Memory B cell (primary cell): ENCODE results near the gene KCNMA1.

Source experiments
- ATAC-seq: fragments of 150-1000 bp; cut with Tn5 transposase; 2 replicates; pipeline ENCODE4 v1.10.0; 2021; ENCODE audit warnings: low read depth, mild to moderate bottlenecking, moderate library complexity
- DNase-seq, 2 donors: peaks; one replicate each; pipeline ENCODE4 v3.0.0; 2022; ENCODE audit warnings: low spot score in 2 of 2
- H3K27ac Mint-ChIP-seq: one replicate; pipeline ENCODE4 v1.8.0; 2022; ENCODE audit warnings: mild to moderate bottlenecking, moderate library complexity, mixed read lengths
- H3K27me3 Mint-ChIP-seq: one replicate; pipeline ENCODE4 v1.8.0; 2022; ENCODE audit warnings: mixed read lengths
- H3K36me3 Mint-ChIP-seq: one replicate; pipeline ENCODE4 v1.8.0; 2022; ENCODE audit warnings: mild to moderate bottlenecking, mixed read lengths
- H3K4me1 Mint-ChIP-seq: one replicate; pipeline ENCODE4 v1.8.0; 2022; ENCODE audit warnings: mixed read lengths
- H3K4me3 Mint-ChIP-seq: one replicate; pipeline ENCODE4 v1.8.0; 2022; ENCODE audit warnings: mild to moderate bottlenecking, moderate library complexity, mixed read lengths
- H3K9me3 Mint-ChIP-seq: one replicate; pipeline ENCODE4 v1.8.0; 2022; ENCODE audit warnings: mixed read lengths

KCNMA1 gene

DNA sequence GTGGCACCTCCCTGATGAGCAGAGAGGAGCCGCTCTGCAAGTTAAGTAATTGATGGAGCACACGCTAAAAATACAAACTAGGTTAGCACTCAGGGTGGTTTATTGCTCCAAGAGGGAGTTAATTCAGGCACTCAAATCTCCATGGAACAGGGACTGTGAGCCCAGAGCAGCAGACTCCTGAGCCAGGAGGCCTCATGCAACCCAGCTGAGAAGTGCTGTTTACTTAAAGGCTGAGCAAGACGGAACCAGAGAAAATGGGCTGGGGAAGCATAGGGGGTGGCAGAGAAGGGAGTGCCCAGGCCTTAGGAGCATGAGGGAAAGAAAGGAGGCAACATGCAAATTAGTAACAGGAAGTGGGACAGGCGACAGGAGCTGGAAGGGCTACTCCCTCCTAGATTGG lies 174.1 kb downstream of the KCNMA1 start:
- Mint-ChIP-seq H3K27ac (no peak overlapping the region), H3K36me3 (no peaks in the 10 kb centered on the region), H3K4me3 (no peak overlapping the region), H3K9me3 (no peaks in the 10 kb centered on the region), H3K27me3 (peaks cover 4% of the 10 kb centered on the region), H3K4me1 (peaks cover 8% of the 10 kb centered on the region)
- no peak for ATAC-seq
- DNase-seq: no peak

DNA sequence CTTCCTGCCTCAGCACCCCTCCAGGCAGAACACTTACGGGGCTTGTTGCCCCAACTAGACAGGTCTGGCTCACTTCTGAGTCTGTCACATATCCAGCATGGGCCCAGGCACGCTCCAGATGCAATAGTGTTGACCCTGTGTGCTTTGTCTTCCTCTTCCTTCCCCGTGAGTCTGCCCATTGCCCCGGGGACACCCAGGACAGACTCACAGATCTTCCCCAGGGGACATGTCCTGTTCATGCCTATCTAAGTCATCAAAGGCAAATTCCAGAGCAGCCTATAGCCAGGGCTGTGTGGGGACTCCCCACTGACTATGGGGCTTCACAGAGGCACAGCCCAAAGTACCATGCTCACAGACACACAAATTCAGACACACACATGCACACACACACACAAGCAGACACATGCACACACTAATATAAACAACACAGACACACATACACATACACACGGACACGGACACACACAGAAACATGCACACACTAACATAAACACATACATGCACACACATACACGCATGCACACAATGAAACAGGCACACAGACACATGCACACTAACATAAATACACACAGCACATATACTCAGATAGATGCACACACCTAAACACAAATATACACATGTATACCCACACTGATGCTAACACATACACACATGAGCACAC lies 175.8 kb downstream of the KCNMA1 start:
- Mint-ChIP-seq H3K9me3 (no peaks in the 10 kb centered on the region), H3K4me1 (peaks cover 8% of the 10 kb centered on the region)
- ATAC-seq: no peak

DNA sequence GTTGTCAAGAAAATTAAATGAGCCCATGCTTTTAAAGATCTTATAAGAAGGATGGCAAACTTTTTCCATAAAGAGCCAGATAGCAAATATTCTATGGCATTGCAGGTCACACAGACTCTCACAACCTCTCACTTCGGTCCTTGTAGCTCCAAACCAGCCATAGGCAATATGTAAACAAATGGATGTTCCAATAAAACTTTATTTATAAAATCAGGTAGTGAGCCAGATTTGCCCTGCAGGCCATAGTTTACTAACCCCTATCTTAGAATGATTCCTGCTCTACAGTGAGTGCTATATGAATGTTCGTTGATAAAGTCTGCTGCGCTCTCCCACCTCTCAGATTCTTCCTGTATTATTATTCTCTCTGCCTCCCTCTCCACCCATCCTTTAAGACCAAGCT lies 177.7 kb downstream of the KCNMA1 start:
- H3K27me3 Mint-ChIP-seq: peaks cover 7% of the 10 kb centered on the region

More for the DNA sequence above, 175.8 kb downstream of the KCNMA1 start:
- Mint-ChIP-seq H3K27ac (no peak overlapping the region), H3K36me3 (no peaks in the 10 kb centered on the region), H3K27me3 (peaks cover 7% of the 10 kb centered on the region), H3K4me3 (no peak overlapping the region)
- DNase-seq: no peak

DNA sequence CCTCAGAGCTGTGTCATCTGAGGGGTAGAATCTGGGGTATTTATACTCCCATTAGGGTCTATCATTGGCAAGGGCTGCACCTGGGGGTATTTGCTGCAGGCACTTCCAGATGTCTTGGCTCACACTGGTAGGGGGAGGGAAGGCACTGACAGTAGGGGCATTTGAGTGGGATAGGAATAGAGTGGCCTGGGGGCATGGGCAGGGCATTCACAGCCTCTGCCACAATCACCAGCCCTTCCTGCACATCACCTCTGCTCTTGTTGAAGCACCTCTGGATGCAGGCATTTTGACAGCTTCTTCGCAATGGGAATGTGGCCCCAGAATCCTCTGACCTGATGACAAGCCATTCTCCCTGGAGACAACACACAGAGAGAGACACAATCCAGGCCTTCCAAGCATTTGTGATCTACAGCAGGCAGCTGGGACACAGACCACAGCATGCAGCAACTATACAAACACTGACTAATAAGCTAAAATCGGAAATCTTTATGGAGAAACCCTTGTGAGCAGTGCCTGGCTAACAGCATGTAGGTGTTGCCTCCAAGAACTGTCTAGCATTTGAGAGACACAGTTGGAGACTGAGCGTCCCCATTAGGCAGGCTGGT lies 178.5 kb downstream of the KCNMA1 start:
- peaks cover 8% of the 10 kb centered on the region for H3K4me1 Mint-ChIP-seq
- no peak overlapping the region for H3K27ac Mint-ChIP-seq
- no peaks in the 10 kb centered on the region for H3K9me3 Mint-ChIP-seq
- no peak for ATAC-seq
- no peaks in the 10 kb centered on the region for H3K36me3 Mint-ChIP-seq
- H3K4me3 Mint-ChIP-seq: no peak overlapping the region
- H3K27me3 Mint-ChIP-seq: peaks cover 7% of the 10 kb centered on the region
- DNase-seq: no peak

More for the DNA sequence above, 177.7 kb downstream of the KCNMA1 start:
- Mint-ChIP-seq H3K4me3 (no peak overlapping the region), H3K9me3 (no peaks in the 10 kb centered on the region), H3K27ac (no peak overlapping the region), H3K36me3 (no peaks in the 10 kb centered on the region), H3K4me1 (peaks cover 8% of the 10 kb centered on the region)
- DNase-seq: no peak
- no peak for ATAC-seq

DNA sequence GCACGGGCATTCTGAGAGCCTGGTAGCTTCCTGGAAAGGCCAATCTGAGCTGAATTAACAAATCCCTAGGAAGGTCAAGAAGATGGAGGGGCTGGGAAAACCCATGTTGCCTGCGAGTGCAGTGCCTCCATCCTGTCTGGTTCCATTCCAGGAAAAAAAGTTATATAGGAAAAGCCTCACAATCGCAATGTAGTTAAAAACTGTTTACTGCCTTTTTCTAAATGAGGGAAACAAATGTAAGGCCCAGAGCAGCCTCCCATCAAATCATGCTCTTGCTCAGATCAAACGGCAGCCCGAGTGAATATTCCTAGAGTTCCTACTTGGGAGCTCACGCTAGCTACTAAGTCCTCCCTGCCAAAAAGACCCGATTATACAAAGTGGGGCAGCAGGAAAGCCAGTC lies 179.9 kb downstream of the KCNMA1 start:
- no peak for ATAC-seq
- Mint-ChIP-seq H3K27ac (no peak overlapping the region), H3K27me3 (peaks cover 7% of the 10 kb centered on the region), H3K9me3 (no peaks in the 10 kb centered on the region), H3K4me1 (peaks cover 8% of the 10 kb centered on the region), H3K4me3 (no peak overlapping the region), H3K36me3 (no peaks in the 10 kb centered on the region)
- no peak for DNase-seq

DNA sequence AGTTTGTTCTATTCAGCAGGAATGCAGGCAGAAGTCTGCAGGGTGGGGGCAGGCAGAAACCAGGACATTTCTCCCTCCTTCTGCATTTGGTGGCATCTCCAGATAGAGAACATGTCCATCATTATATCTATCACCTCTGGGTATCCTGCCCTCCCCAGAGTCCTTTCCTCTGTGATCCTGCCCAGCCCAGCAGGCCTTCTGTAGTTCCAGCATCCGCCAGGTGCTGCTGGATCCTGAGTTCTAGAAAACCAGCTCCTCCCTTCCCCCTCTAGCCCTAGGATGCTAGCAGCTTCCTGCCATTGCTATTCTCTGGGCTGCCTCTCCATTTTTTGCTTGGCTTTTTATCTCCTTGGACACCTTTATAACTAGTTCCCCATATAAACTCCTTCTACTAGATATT lies 180.3 kb downstream of the KCNMA1 start:
- Mint-ChIP-seq H3K27me3 (peaks cover 7% of the 10 kb centered on the region), H3K36me3 (no peaks in the 10 kb centered on the region), H3K4me3 (no peak overlapping the region), H3K4me1 (peaks cover 8% of the 10 kb centered on the region), H3K9me3 (no peaks in the 10 kb centered on the region), H3K27ac (no peak overlapping the region)
- DNase-seq (no peak), ATAC-seq (no peak)

DNA sequence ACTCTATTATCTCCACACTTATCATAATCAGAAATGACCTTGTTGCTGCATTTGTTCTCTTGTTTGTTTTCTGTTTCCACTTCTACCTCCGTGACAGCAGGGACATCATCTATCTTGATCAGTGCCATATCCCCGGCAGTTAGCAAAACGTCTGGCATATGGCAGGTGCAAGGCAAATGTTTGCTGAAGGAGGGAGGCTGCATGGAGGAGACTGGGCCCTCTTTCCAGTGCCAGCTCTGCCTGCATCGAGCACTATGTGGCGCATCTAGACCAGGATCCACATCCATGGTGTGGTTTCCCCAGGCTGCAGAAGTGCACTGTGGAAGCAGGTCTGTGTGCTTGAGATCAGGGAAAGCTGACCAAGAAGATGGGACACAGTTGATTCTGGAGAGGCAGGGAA lies 181.2 kb downstream of the KCNMA1 start:
- Mint-ChIP-seq H3K9me3 (no peaks in the 10 kb centered on the region), H3K27ac (no peak overlapping the region), H3K27me3 (peaks cover 4% of the 10 kb centered on the region), H3K4me3 (no peak overlapping the region), H3K4me1 (peaks cover 4% of the 10 kb centered on the region), H3K36me3 (no peaks in the 10 kb centered on the region)
- no peak for DNase-seq
- ATAC-seq: no peak

DNA sequence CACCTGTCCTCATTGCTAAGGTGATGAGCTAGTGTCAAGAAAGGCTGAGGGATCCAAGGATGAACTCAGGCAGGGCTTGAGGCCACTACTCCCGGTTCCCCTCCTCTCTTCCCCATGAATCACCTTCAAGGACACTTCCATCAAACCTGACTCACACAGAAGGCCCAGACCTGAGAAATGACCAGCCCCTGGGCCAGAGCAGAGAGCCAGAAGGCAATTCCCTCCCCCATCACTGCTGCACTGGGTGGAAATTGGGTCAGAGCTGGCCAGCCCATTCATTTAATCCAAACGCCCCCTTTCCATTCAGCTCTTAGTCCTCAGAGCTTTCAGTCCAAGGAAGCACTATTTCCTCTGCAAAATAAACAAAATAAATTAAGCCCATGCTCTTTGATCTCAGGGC lies 182.0 kb downstream of the KCNMA1 start:
- ATAC-seq (no peak), DNase-seq (no peak)
- Mint-ChIP-seq H3K27me3 (peaks cover 4% of the 10 kb centered on the region), H3K9me3 (no peaks in the 10 kb centered on the region), H3K36me3 (no peaks in the 10 kb centered on the region), H3K4me3 (no peak overlapping the region), H3K27ac (no peak overlapping the region), H3K4me1 (peaks cover 4% of the 10 kb centered on the region)

DNA sequence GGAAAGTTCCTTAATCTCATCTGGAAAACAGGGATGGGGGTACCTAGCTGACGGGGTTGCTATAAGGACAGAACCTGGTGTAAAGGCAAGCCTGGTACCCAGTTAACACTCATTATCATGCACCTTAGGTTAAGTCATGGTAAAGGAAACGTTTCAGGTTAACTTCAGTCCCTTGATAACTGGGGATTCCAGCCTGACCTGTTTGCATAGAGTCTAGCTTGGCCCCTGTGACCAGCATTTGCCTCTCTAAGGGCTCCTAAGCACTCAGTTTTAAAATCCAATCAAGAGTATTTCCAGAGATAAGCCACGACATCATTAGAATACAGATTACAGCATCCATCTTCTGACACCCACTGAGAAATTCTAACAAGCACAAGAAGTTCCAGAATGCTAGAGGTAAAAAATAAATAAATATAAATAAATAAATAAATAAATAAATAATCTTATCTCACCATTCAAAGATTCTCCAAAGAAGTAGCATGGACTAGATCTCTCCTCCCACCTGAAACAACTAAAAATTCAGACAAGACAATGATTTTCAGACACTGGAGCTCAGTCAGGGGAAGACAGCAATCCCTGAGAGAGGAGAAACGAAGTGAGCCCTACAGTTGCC lies 184.6 kb downstream of the KCNMA1 start:
- Mint-ChIP-seq H3K36me3 (no peaks in the 10 kb centered on the region), H3K27ac (no peak overlapping the region), H3K4me1 (no peaks in the 10 kb centered on the region), H3K4me3 (no peak overlapping the region), H3K9me3 (no peaks in the 10 kb centered on the region), H3K27me3 (peaks cover 3% of the 10 kb centered on the region)
- ATAC-seq (no peak), DNase-seq (no peak)

DNA sequence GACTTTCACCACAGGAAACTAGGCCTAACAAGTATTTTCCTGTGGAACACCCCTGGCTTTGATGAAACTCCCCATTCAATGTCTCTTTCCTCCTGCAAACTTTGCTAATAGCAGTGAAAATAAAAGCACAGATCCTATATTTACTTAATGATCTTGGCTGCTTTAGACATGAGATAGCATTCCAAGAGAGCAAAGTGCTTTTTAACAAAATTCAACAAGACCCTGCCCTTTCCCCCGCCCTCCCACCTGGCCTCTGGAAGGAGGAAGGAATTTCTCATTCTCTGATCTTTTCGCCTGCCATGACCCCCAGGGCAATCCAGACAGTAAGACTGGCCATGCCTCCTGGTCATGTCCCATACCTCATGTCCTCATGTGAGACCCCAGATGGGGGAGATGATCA lies 185.7 kb downstream of the KCNMA1 start:
- no peak for DNase-seq

DNA sequence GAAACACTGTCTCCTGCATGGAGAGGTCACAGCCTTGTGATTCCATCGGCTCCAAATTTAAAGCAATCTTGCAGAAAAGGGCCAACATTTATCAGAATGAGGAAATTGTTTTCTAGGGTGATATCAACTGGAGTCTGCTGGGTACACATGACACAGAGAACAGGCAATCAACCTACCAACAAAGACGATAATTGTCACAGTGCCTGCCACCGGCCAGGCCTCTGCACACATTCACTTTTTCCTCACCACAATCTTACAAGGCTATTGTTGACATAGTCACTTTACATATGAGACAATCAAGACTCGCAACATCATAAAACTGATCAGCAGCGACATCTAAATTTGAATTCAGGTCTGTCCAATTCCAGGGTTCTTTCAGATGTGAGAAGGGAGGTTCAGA lies 189.4 kb downstream of the KCNMA1 start:
- Mint-ChIP-seq H3K27ac (no peak overlapping the region), H3K36me3 (no peaks in the 10 kb centered on the region), H3K4me3 (no peak overlapping the region), H3K4me1 (no peaks in the 10 kb centered on the region), H3K27me3 (peaks cover 1% of the 10 kb centered on the region), H3K9me3 (no peaks in the 10 kb centered on the region)
- DNase-seq (no peak), ATAC-seq (no peak)

More for the DNA sequence above, 185.7 kb downstream of the KCNMA1 start:
- Mint-ChIP-seq H3K27ac (no peak overlapping the region), H3K4me1 (no peaks in the 10 kb centered on the region), H3K36me3 (no peaks in the 10 kb centered on the region), H3K9me3 (no peaks in the 10 kb centered on the region), H3K4me3 (no peak overlapping the region), H3K27me3 (no peaks in the 10 kb centered on the region)
- no peak for ATAC-seq

DNA sequence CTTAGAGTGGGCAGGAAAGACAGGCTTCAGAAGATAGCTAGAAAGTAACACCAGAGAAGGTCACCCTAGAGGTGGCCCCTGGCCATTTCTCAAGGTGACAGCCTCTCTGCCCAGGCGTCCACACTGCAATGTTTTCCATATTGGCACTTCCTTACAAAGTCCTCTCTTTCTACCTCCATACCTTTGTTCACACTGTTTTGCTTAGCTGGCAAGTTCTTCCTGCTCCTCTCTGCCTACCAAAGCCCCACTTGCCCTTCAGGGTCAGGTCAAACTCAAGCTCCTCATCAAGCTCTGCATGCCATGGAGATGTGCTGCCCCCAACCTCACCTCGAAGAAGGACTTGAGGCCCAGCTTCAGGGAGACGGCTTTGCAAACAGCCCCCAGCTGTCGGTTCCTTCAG lies 190.9 kb downstream of the KCNMA1 start:
- no peaks in the 10 kb centered on the region for H3K4me1 Mint-ChIP-seq
- H3K4me3 Mint-ChIP-seq: no peak overlapping the region
- peaks cover 1% of the 10 kb centered on the region for H3K27me3 Mint-ChIP-seq
- no peak overlapping the region for H3K27ac Mint-ChIP-seq
- no peaks in the 10 kb centered on the region for H3K9me3 Mint-ChIP-seq
- no peaks in the 10 kb centered on the region for H3K36me3 Mint-ChIP-seq
- no peak for DNase-seq
- ATAC-seq: no peak

DNA sequence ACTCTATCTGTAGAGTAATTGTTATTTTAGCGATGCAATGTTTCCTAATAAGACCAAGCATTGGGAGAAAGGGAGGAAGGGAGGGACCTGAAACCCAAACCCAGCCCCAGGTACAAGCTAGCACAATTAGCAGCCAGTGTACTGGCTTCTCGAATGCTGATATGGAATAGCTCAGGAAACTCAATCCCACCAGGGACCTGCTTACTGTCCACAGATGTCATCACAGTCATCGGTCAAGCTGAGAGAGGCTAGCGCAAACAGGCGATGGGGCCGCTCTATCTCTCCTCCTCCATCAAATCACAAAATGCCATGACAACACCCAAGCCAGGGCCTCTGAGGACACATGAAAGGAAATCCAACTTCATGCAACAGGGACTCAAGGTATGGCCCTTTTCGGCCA lies 192.1 kb downstream of the KCNMA1 start:
- H3K9me3 Mint-ChIP-seq: no peaks in the 10 kb centered on the region
- no peaks in the 10 kb centered on the region for H3K4me1 Mint-ChIP-seq
- H3K27ac Mint-ChIP-seq: no peak overlapping the region
- ATAC-seq (no peak), DNase-seq (no peak)
- no peak overlapping the region for H3K4me3 Mint-ChIP-seq
- H3K36me3 Mint-ChIP-seq: no peaks in the 10 kb centered on the region
- H3K27me3 Mint-ChIP-seq: peaks cover 1% of the 10 kb centered on the region

DNA sequence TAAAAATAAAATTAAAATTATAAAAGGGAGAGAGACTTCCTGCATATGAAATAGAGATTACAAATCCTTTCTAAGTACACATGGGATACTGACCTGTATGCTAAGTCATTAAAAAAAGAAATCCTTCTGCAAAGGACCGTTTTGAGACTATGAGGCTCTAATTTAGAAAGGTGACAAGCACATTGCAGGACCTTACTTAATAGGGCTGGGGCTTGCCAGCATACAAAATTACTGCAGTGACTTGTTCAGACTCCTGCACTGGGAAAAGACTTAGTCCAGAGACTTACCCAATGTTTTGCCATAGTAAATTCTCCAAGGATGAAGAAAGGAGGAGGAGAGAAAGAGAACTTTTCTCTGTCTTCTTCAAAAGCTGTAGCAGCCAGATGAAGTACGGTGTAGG lies 193.6 kb downstream of the KCNMA1 start:
- H3K27ac Mint-ChIP-seq: no peak overlapping the region
- no peak for ATAC-seq

More for the DNA sequence above, 193.6 kb downstream of the KCNMA1 start:
- Mint-ChIP-seq H3K4me1 (no peaks in the 10 kb centered on the region), H3K36me3 (no peaks in the 10 kb centered on the region), H3K9me3 (no peaks in the 10 kb centered on the region), H3K27me3 (peaks cover 1% of the 10 kb centered on the region), H3K4me3 (no peak overlapping the region)
- no peak for DNase-seq
